Ascending aorta (tissue), 2 donors: ENCODE measurements around the gene MUC6. TPM values are rescaled to one million over a fixed set of nuclear protein-coding genes. Genes with fewer than 3 reads are reported as not detected.

Experiments used
- DNase-seq, 2 donors: peaks; one replicate each; pipeline ENCODE4 v3.0.0-alpha.2; 2019; ENCODE audit warnings: low spot score in 2 of 2
- H3K27ac ChIP-seq, 2 donors: fragments of 200-600 bp; sonication (generic); one replicate each; pipeline ENCODE4 v1.5.1; 2016 to 2017; ENCODE audit warnings: mild to moderate bottlenecking in 1 of 2
- H3K27me3 ChIP-seq: fragments of 200-600 bp; sonication (generic); one replicate; pipeline ENCODE4 v1.5.1; 2017
- H3K36me3 ChIP-seq, 2 donors: fragments of 200-600 bp; sonication (generic); one replicate each; pipeline ENCODE4 v1.5.1; 2016
- H3K4me1 ChIP-seq, 2 donors: fragments of 200-600 bp; sonication (generic); one replicate each; pipeline ENCODE4 v1.5.1; 2016 to 2017; ENCODE audit warnings: mild to moderate bottlenecking in 1 of 2
- H3K4me3 ChIP-seq, 2 donors: fragments of 200-600 bp; sonication (generic); one replicate each; pipeline ENCODE4 v1.5.1; 2016 to 2017; ENCODE audit warnings: mild to moderate bottlenecking in 1 of 2
- H3K9me3 ChIP-seq, 2 donors: fragments of 200-600 bp; sonication (generic); one replicate each; pipeline ENCODE4 v1.5.1; 2016
- CTCF ChIP-seq, 3 experiments: fragments of 200-600 bp in 2 of 3; fragments of 450-650 bp in 1 of 3; sonication (generic) in 2 of 3; IDR thresholded peaks; one replicate each; pipeline ENCODE4 v1.5.1; 2016 to 2019; ENCODE audit warnings: antibody characterized with exemption in 3 of 3, mild to moderate bottlenecking in 1 of 3, moderate library complexity in 1 of 3
- intact Hi-C: fragments of 100-400 bp; cut with DNase I; formaldehyde crosslinking; loops from one replicate; pipeline ENCODE4 v1.15.1; 2023
- total RNA-seq: library from RNA; depleted of rRNA; stranded (reverse); fragments of >200 nt; gene quantifications from one replicate; pipeline ENCODE4 v1.1.0, GENCODE V29; 2016

The MUC6 gene
- total RNA-seq, 1 donor from 2014 or later = not detected

DNA sequence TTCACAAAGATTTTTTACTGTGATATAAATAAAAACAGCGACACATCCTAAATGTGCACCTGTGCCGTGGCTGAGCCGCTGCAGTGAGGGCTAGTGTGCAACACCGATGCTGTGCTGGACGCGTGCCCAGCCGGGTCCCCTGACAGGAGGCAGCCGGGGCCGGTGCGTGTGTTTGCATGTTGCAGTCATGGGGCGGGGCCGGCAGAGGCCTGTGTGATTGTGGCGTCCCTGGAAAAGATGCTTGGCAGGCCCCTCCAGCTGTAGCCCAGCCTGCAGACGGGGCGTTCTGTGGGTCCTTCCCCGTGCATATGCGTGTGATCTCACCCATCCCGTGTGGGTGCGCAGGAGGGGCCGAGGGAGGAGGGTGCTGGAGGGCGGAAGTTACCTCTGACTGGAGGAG, 30.6 kb downstream of the MUC6 start:
- no peaks in the 10 kb centered on the region for H3K4me1 ChIP-seq
- H3K27me3 ChIP-seq = no peaks in the 10 kb centered on the region
- no peak for DNase-seq
- intact Hi-C loops = no loop called here
- H3K27ac ChIP-seq = no peak overlapping the region
- no peaks in the 10 kb centered on the region for H3K9me3 ChIP-seq
- peaks cover 76 to 98% of the 10 kb centered on the region in 2 donors for H3K36me3 ChIP-seq
- no peak overlapping the region for H3K4me3 ChIP-seq
- no peak for TF ChIP-seq CTCF (IDR thresholded peaks at IDR 0.05)

GRCh38 chr11:1003159-1003558, 33.4 kb downstream of the MUC6 start:
- H3K9me3 ChIP-seq = no peaks in the 10 kb centered on the region
- H3K27ac ChIP-seq = no peak overlapping the region
- no peak overlapping the region for H3K4me3 ChIP-seq
- H3K4me1 ChIP-seq = no peaks in the 10 kb centered on the region
- intact Hi-C loops = no loop called here
- TF ChIP-seq CTCF (IDR thresholded peaks at IDR 0.05) = no peak
- H3K36me3 ChIP-seq = peaks cover 57 to 82% of the 10 kb centered on the region in 2 donors
- no peaks in the 10 kb centered on the region for H3K27me3 ChIP-seq
- DNase-seq = no peak

- Histone ChIP-seq H3K9me3 (no peaks in the 10 kb centered on the region), H3K27me3 (no peaks in the 10 kb centered on the region), H3K36me3 (peaks cover 53 to 75% of the 10 kb centered on the region in 2 donors), H3K27ac (no peak overlapping the region), H3K4me1 (no peaks in the 10 kb centered on the region), H3K4me3 (no peak overlapping the region)
- DNase-seq = no peak
- intact Hi-C loops = no loop called here
- no peak for TF ChIP-seq CTCF (IDR thresholded peaks at IDR 0.05)
Measured at GRCh38 chr11:1002406-1002984, 34.0 kb downstream of the MUC6 start.

DNA sequence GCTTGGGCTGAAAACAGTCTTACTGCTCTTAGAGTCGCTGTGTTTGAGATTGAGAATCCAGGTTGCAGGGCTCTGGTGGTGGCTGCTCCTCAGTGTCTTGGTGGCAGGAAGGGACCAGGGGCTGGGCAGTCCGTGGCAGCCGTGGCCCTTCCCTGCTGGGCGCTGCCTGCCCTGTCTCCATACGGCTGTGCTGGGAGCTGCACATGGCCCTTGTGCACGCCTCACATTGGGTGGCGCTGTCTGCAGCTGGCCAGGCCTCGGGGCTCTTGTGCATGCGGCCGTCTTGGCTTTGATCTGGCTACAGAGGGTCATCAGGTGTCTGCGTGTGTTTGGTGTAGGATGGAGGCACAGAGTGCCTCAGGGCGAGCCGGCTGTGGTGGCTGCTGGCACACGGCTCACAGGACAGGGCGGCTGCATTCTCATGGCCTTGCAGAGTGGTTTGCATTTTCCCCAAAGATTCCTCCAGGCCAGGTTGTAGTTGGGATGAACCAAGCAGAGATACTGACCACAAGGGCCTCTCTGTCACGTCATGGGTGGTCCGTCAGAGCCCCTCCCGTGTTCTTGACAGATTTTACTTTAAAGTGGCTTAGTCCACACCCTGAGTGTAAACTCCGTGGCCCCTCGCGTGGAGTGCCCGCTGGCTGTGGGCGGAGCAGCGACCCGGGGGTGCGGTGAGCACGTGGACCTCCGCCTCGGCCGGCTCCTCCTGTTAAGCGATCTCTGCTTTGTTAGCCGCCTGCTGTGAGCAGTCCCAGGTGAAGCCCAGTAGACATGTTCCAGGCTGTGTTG, 34.7 kb downstream of the MUC6 start:
- Histone ChIP-seq H3K27me3 (no peaks in the 10 kb centered on the region), H3K36me3 (peaks cover 53 to 73% of the 10 kb centered on the region in 2 donors), H3K9me3 (no peaks in the 10 kb centered on the region), H3K4me1 (no peaks in the 10 kb centered on the region), H3K27ac (no peak overlapping the region), H3K4me3 (no peak overlapping the region)
- no peak for DNase-seq
- no peak for TF ChIP-seq CTCF (IDR thresholded peaks at IDR 0.05)
- intact Hi-C loops = no loop called here

DNA sequence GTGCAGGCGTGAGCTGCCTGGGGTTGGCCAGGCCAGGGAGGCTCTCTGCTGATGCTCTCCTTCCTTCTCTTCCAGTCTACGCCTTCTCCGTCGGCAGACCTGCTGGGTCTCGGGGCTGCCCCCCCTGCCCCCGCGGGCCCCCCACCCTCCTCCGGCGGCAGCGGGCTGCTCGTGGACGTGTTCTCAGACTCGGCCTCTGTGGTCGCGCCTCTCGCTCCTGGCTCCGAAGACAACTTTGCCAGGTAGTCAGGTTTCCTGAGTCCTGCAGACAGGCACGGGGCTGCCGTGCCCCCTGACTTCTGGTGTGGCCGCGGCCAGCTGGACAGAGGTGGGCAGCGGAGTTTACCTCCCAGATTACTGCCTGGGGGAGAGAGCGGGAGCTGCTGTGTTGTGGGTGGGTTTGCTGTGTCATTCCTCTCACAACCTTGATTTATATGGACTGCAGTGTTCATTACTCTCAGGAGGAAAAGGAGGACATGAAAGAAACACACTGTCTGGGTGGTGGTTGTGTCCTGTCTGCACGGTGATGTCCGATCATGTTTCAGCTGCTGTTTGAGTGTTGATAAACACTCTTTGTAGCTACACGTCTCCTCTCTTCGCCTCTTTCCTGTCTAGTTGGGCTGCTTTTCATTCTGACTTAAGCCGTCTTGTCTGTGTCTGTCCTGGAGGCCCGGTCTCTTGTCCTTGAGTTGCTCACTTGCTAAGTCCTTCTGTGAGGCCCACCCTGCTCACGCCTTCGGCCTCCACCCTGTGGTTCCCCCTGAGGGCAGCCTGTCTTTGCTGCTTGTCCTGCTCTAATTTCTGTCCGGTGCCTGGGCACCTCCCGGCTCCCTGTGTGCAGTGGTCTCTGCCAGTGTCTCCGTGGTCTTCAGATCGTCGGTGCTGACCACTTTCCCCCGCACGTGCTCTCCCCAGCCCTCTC, 35.9 kb downstream of the MUC6 start:
- DNase-seq = no peak
- Histone ChIP-seq H3K9me3 (no peaks in the 10 kb centered on the region), H3K27ac (no peak overlapping the region), H3K4me1 (no peaks in the 10 kb centered on the region), H3K36me3 (peaks cover 57 to 73% of the 10 kb centered on the region in 2 donors), H3K27me3 (no peaks in the 10 kb centered on the region), H3K4me3 (no peak overlapping the region)
- TF ChIP-seq CTCF (IDR thresholded peaks at IDR 0.05) = no peak
- intact Hi-C loops = no loop called here
